Activated CD8-positive, alpha-beta memory T cell treated with anti-CD3 and anti-CD28 coated beads, Interleukin-2, amount 50 U/mL, for 24 hours (primary cell): ENCODE measurements around the gene KRT13.

Experiments used
- DNase-seq: peaks from one replicate; pipeline ENCODE4 v3.0.0-alpha.2; 2020; ENCODE audit errors: extremely low read depth

KRT13 gene

GRCh38 chr17:41467561-41467960 is 37.9 kb downstream of the KRT13 start:
- no peak for DNase-seq

- no peak for DNase-seq
These were observed 38.4 kb downstream of the KRT13 start, which contains the start of gene KRT32 for GRCh38 chr17:41466988-41467387. TSS of gene KRT32 (minus strand) at chr17:41467386. CDS start at chr17:41467325, 61 bp downstream.

GRCh38 chr17:41464682-41465081 is 40.7 kb downstream of the KRT13 start:
- DNase-seq = no peak

- DNase-seq = no peak
These were observed 41.2 kb downstream of the KRT13 start for GRCh38 chr17:41464173-41464572.

GRCh38 chr17:41463746-41464145 is 41.7 kb downstream of the KRT13 start:
- no peak for DNase-seq

- DNase-seq = no peak
These were observed 42.7 kb downstream of the KRT13 start for GRCh38 chr17:41462705-41463104.

GRCh38 chr17:41457676-41458075 is 47.7 kb downstream of the KRT13 start:
- DNase-seq = no peak

- no peak for DNase-seq
These were observed 49.2 kb downstream of the KRT13 start for GRCh38 chr17:41456204-41456603.

- no peak for DNase-seq
These were observed 50.2 kb downstream of the KRT13 start for GRCh38 chr17:41455236-41455635.

GRCh38 chr17:41453066-41453465 is 52.3 kb downstream of the KRT13 start:
- no peak for DNase-seq

- DNase-seq = no peak
These were observed 53.1 kb downstream of the KRT13 start for GRCh38 chr17:41452281-41452680.

- no peak for DNase-seq
These were observed 54.2 kb downstream of the KRT13 start for GRCh38 chr17:41451154-41451728.
